Left kidney (tissue), 1 donor: Measurements from ENCODE around the gene TMEM38A. TPM values are rescaled to one million over a fixed set of nuclear protein-coding genes. Genes with fewer than 3 reads are reported as not detected.

ENCODE experiments used
- polyA plus RNA-seq: library from polyadenylated mRNA; unstranded; fragments of 120-200 nt; gene quantifications from one replicate; pipeline ENCODE4 v1.2.1, GENCODE V29; 2013; ENCODE audit not compliant: insufficient read length

The TMEM38A gene
- polyA plus RNA-seq, 1 donor = 7.7 TPM

Other genes starting within 250 kb of the TMEM38A start
- 30.4 TPM for gene EPS15L1, start 189.2 kb upstream of the TMEM38A start, polyA plus RNA-seq
- gene CALR3, start 165.0 kb upstream of the TMEM38A start, polyA plus RNA-seq = not detected
- 16.8 TPM for gene C19orf44, start 164.7 kb upstream of the TMEM38A start, polyA plus RNA-seq
- gene CHERP, start 118.7 kb upstream of the TMEM38A start, polyA plus RNA-seq = 37.9 TPM
- gene SLC35E1, start 88.7 kb upstream of the TMEM38A start, polyA plus RNA-seq = 48.6 TPM
- 5.6 TPM for gene MED26, start 32.9 kb upstream of the TMEM38A start, polyA plus RNA-seq
- gene SMIM7, start 995 bp upstream of the TMEM38A start, polyA plus RNA-seq = 108 TPM
- gene NWD1, start 58.7 kb downstream of the TMEM38A start, polyA plus RNA-seq = 0.08 TPM
- 82.8 TPM for gene SIN3B, start 168.3 kb downstream of the TMEM38A start, polyA plus RNA-seq
- 0.81 TPM for gene F2RL3, start 227.9 kb downstream of the TMEM38A start, polyA plus RNA-seq